HL-60/S4 treated with phorbol 12-myristate 13-acetate at 8.2 ng/mL for 4 days and 3 days (cell line): ENCODE data around the gene C1orf87.

Source experiments
- in situ Hi-C: fragments of 300-500 bp; cut with MboI; formaldehyde crosslinking; loops from 2 replicates; pipeline ENCODE4 v1.15.0; 2022; ENCODE audit warnings: low sequenced_read_pairs

C1orf87 gene

DNA sequence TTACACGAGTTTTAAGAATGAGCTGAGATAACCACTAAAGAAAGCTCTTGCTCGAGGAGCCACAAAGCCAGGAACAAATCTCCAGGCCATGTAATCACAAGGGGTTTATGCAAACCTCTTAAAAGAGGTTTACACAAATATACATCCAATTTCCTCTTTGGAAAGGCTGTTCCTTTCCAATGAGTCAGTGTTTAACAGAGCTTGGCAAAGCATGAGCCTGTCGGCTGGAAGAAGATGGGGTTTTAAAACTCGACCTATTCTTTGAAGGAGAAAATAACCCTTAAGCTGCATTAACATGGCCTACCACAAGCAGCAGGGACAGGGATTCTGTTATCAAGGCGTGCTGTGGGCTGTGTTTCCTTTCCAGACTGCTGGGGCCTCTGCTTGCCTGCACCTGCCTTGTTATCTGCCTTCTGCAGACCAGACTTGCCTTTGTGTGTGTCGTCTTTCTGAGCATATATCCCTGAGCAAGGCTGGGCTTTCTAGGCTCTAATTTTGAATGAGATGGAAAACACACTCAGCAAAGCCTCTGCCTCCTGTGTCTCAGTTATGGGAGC lies 106.4 kb downstream of the C1orf87 start:
- in situ Hi-C loops: no loop called here

DNA sequence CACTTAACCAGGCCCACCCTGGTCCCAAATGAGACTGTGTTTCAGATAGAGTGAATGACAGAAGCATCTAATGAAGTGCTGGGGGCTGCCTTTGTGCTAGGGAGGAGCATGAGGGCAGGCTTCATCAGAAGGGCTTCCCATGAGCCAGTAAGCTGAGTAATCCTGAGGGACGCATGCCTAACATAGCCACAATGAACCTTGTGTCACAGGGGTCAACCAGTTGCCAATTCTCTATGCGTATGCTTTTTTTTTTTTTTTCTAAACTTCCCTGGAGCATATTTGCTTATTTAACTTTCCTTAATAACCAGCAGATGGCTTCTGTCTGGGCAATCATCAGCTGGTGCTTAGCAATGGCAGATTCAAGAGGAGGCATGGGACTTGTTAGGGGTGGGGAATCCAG lies 121.5 kb downstream of the C1orf87 start:
- in situ Hi-C loops: no loop called here

DNA sequence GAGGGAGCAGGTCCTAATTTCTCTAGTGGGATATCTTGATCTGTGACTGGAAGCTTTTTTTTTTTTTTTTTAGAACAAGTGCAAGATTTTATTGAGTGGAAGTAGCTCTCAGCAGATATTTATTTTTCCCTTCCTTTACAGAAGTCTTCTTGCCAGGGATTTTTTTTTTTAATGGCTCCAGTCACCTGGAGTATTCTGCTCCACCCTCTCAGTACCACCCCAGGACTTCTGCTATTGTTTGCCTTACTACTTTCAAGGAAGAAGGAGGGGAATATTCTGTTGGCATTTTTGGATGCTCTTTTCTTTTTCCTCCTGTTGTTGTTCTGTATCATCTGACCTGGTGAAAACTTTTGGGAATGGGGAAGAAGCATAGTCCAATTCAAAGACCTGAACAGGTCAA lies 123.9 kb downstream of the C1orf87 start:
- in situ Hi-C loops: no loop called here

DNA sequence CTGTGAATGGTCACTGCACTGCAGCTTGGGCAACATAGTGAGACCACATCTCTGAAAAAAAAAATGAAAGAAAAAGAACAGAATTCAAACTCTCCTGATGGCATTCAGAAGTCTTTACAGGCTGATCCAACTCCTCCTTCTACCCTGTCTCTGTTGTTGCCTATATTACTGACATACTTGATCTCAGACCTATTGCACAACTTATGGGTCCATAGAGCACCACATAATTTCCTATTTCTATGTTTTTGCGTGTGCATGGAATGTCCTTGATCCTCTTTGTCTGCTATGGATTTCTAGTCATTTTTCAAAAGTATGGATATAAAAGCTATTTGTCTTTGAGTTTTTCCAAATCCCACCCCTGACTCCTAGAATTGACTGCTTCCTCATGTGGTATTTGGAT lies 124.6 kb downstream of the C1orf87 start:
- in situ Hi-C loops: no loop called here

DNA sequence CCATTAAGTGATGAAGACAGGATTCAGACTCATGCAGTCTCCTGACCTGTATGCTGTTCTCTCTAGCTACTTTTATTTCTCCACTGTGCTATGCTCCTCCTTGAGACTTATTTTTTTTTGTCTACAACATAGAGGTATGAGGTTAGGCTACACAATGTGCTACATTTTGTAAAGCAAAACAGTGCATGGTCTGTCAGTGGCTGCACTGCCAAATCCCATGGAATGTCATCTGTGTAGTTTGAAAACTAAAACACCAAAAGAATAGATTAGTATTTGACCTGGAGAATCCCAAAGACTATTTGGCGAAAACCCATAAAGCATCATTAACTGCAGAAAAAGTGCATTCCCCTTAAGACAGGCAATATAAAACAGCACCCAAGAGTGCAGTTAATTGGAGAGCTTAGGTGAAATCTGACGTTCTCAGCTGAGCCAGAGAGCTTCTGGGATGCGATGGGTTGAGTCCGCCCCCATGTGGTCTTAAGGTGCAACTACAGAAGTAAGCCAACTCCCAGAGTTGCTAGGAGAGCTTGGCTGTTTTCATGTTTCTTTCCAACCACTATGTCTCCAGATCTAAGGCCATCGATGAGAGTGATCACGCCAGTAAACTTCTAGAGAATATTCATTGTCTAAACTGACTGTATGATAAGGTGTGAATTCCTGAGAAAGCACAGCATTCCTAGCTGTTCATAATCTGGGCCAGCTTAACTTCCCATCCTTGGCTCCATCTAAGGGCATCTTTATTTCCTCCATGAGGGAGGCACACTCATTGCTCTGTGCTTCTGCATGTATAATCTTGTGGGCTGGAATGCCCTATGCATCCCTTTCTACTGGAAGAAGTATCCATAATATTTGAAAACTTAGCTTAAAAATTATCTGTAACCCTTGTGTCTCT lies 126.3 kb downstream of the C1orf87 start:
- in situ Hi-C loops: no loop called here

DNA sequence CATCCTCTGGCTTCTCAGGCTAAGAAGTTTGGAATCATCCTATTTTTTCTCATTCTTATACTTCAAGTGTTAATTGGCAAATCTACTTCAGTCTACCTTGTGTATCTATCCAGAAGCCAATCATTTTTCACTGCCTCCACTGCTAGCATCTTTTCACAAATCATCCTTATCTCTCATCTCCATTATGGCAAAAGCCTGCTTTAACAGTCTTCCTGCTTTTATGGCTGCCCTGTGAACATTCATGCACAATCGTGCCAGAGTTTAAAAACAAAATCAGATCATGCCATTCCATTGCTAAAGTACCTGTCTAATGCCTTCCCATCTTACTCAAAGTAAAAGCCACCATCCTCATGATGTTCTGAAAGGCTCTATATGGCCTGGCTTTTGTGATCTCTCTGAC lies 127.8 kb downstream of the C1orf87 start:
- in situ Hi-C loops: no loop called here
